T-helper 1 cell treated with Interleukin-12 subunit alpha and Interleukin-12 subunit beta and Interleukin-4 antibody, amounts not matched to agents 30 ng/mL and 1 ng/mL, for 36 hours (primary cell): ENCODE data around the gene NCAPD3. TPM values are rescaled to one million over a fixed set of nuclear protein-coding genes. Genes with fewer than 3 reads are reported as not detected.

Experiments used
- total RNA-seq: library from RNA; stranded (reverse); gene quantifications from 2 replicates; pipeline ENCODE4 v1.2.3, GENCODE V29; 2022

NCAPD3 gene
- total RNA-seq, 1 donor from 2014 or later, result 89.5 TPM

Other genes with a start within 250 kb of the NCAPD3 start
- gene JAM3, start 154.9 kb downstream of the NCAPD3 start, total RNA-seq, result 2.5 and 2.7 TPM in 2 replicates
- gene VPS26B, start 704 bp upstream of the NCAPD3 start, total RNA-seq, result 58.9 and 61.1 TPM in 2 replicates
- 49.4 and 52.2 TPM in 2 replicates for gene THYN1, start 29.4 kb upstream of the NCAPD3 start, total RNA-seq
- 22.5 and 26.0 TPM in 2 replicates for gene ACAD8, start 29.6 kb upstream of the NCAPD3 start, total RNA-seq
- 10.9 and 11.2 TPM in 2 replicates for gene GLB1L3, start 52.4 kb upstream of the NCAPD3 start, total RNA-seq
- 2.7 and 3.1 TPM in 2 replicates for gene GLB1L2, start 108.0 kb upstream of the NCAPD3 start, total RNA-seq
- 1.2 and 1.9 TPM in 2 replicates for gene B3GAT1, start 188.3 kb upstream of the NCAPD3 start, total RNA-seq